ENCODE measurements around the gene N4BP3.
A peak's percentile ranks its signal among the peaks of the same experiment; 100 is the strongest.

DNA sequence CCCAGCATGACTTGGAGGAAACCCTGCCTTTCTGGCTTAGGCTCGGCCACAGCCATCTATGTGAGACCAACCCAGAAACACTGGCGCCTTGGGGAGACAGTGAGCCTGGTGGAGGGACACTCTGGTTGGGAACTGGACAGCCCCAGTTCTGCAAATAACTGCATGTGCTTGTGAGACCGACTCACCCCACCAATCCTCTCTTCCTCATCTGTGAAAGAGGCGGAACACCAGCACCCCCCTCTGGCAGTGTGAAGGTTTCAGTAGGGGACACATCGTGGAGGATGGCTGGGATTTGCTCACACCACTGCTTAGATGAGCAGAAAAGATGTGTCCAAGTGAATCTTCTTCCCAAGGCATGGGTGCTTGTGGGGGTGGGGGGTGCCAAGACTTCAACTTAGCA lies 43.4 kb upstream of the N4BP3 start:
- TF ChIP-seq EZH2 (IDR thresholded peaks at IDR 0.05; ENCODE audit: borderline replicate concordance, low read length) (no peak), CTCF (conservative IDR thresholded peaks at IDR 0.05 in 1 of 2, IDR thresholded peaks at IDR 0.05 in 1 of 2; ENCODE audit: extremely low read depth in 1 of 2, insufficient read depth in 1 of 2, low read depth in 1 of 2, low read length in 2 of 2) (peak; percentile 29 to 45)
